ENCODE results near the gene PTPRD. TPM values are rescaled to one million over a fixed set of nuclear protein-coding genes. Genes with fewer than 3 reads are reported as not detected.
"Not testable (repeated sequence)": the region's sequence is repeated elsewhere in the genome, so short reads cannot be mapped to it uniquely, and the experiment has no call there.

Gene PTPRD
- total RNA-seq, 2 experiments from 2014 or later, result 0.10 TPM; not detected in 1

DNA sequence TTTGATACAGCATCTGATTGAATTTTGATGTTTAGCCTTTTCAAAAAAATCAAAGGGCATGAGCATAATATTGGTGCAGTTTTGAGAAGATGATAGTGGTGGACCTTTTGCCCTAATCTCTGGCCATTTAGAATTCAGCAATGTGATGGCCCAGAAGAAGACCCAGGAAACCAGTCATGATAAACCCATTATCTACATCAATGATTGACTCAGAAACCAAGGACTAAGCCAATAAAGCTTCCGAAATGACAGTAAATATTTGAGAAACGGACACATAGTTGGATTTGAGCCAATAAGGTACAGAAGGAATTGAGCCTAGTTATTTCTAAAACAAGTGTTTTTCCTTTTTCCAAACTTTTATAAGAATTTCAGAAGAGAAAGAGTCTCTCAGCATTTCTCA is 1654.4 kb downstream of the PTPRD start:
- intact Hi-C loops (cut with micrococcal nuclease), result no loop called here
- H3K27ac Mint-ChIP-seq, result no peak overlapping the region
- ChIA-PET POLR2A (no interaction called here), CTCF (no interaction called here)
- H3K9me3 Mint-ChIP-seq, result no peaks in the 10 kb centered on the region
- H3K4me1 Mint-ChIP-seq (ENCODE audit: low read depth), result no peaks in the 10 kb centered on the region
- no peak for DNase-seq
- no peaks in the 10 kb centered on the region for H3K27me3 Mint-ChIP-seq
- H3K36me3 Mint-ChIP-seq, result no peaks in the 10 kb centered on the region
- H3K4me3 Mint-ChIP-seq, result no peak overlapping the region

DNA sequence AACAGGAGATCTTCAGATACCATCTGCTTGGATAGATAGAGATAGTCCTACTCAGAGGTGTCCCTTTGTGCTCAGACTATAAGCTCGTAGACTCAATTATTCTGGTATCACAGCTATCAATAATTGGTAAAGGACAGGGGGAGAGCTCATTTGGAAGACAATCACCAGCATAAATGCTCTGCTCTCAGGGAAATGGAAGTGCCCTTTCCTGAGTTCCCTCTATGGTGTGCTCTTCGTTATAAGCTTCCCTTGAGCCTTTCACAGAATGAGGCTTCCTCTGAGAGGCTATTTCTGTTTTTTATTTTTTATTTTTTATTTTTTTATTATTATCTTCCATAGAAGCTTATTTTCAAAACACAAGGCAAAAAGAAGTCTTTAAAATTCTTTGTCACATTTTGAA is 1657.5 kb downstream of the PTPRD start:
- H3K27me3 Mint-ChIP-seq, result no peaks in the 10 kb centered on the region
- DNase-seq, result no peak
- ChIA-PET POLR2A (no interaction called here), CTCF (interaction anchor here (0.6 kb wide), 1 partner anchor 26 kb away, joined by 3 read pairs; no protein-coding TSS in a partner anchor)
- H3K36me3 Mint-ChIP-seq, result no peaks in the 10 kb centered on the region
- intact Hi-C loops (cut with micrococcal nuclease), result no loop called here
- no peak overlapping the region for H3K27ac Mint-ChIP-seq
- no peaks in the 10 kb centered on the region for H3K9me3 Mint-ChIP-seq
- H3K4me1 Mint-ChIP-seq (ENCODE audit: low read depth), result no peaks in the 10 kb centered on the region
- no peak overlapping the region for H3K4me3 Mint-ChIP-seq

DNA sequence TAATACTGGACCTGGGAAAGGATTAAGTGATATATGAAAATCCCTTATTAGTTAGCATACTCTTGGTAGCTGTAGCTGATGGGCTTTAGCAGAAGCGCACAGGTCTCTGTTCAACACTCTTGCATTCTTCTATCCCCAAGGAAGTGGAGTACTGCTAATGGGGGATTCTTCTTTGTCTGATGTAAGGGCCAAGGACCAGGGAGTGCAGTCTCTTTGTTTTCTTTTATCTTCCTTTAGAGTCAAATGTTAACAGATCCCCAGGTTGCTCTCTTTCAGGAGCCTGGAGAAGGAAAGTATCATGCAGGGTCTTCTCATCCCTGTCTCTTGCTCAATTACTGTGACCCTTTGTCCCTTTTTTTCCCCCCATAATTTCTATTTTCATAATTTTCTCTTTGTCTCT is 1666.3 kb downstream of the PTPRD start:
- H3K4me1 Mint-ChIP-seq (ENCODE audit: low read depth), result no peaks in the 10 kb centered on the region
- DNase-seq, result no peak
- ChIA-PET CTCF (no interaction called here), POLR2A (no interaction called here)
- no peak overlapping the region for H3K27ac Mint-ChIP-seq
- no peaks in the 10 kb centered on the region for H3K27me3 Mint-ChIP-seq
- no peaks in the 10 kb centered on the region for H3K9me3 Mint-ChIP-seq
- intact Hi-C loops (cut with micrococcal nuclease), result no loop called here
- H3K36me3 Mint-ChIP-seq, result no peaks in the 10 kb centered on the region
- no peak overlapping the region for H3K4me3 Mint-ChIP-seq

DNA sequence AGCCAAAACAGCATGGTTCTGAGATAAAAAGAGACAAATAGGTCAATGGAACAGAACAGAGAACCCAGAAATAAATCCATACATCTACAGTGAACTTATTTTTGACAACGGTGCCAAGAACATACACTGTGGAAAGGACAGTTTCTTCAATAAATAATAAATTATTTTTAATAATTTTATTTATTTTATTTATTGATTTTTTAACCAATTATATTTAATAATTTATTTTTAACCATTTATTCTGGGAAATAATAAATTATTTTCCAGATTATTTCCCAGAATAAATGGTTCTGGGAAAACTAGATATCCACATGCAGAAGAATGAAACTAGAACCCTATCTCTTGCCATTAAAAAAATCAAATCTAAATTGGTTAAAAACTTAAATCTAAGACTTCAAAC is 1669.4 kb downstream of the PTPRD start:
- Mint-ChIP-seq H3K4me1 (ENCODE audit: low read depth) (no peaks in the 10 kb centered on the region), H3K9me3 (no peaks in the 10 kb centered on the region)
- POLR2A ChIA-PET, result no interaction called here

DNA sequence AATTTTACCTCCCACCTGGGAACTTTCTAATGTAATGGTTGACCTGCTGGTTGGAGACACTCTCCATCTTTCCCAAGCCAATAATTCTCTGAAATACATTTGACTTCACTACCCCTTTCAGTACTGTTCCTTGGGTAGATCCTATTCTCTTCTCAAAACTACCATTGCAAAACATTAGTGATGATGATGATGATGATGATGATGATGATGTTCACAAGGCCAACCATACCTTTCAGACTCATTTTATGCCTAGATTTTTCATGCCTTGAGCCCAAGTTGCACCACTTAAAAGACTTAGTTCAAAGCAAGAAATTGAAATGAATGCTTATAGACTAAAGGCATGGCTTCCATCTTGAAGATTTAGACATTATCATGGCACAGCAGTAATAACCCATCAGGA is 1672.2 kb downstream of the PTPRD start:
- Mint-ChIP-seq H3K27ac (no peak overlapping the region), H3K4me1 (ENCODE audit: low read depth) (no peaks in the 10 kb centered on the region), H3K9me3 (no peaks in the 10 kb centered on the region), H3K4me3 (no peak overlapping the region), H3K27me3 (no peaks in the 10 kb centered on the region), H3K36me3 (no peaks in the 10 kb centered on the region)
- ChIA-PET POLR2A (no interaction called here), CTCF (no interaction called here)
- no peak for DNase-seq
- intact Hi-C loops (cut with micrococcal nuclease), result no loop called here

More for the DNA sequence above, 1669.4 kb downstream of the PTPRD start:
- CTCF ChIA-PET, result no interaction called here
- Mint-ChIP-seq H3K27me3 (no peaks in the 10 kb centered on the region), H3K4me3 (no peak overlapping the region), H3K27ac (no peak overlapping the region), H3K36me3 (no peaks in the 10 kb centered on the region)
- intact Hi-C loops (cut with micrococcal nuclease), result no loop called here
- DNase-seq, result no peak

DNA sequence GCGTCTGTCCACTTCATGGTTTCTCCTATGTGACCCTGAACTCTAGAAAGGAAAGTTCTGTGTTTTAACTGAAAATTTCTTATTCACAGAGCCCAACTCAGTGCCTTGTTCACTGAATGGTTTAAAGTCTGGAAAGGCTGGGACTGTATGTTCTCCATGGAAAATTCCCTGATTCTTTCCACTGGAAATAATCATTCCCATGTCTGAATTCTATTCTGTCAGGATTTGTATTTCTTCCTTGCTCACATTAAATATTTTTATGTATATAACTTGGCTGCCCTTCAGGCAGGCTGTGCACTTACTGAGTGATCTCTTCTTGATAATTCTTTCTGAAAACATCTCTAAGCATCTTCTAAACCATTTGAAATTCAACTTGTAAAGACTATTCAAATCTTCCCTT is 1686.3 kb downstream of the PTPRD start:
- ChIA-PET CTCF (no interaction called here), POLR2A (no interaction called here)
- Mint-ChIP-seq H3K4me1 (ENCODE audit: low read depth) (no peaks in the 10 kb centered on the region), H3K36me3 (no peaks in the 10 kb centered on the region), H3K27me3 (no peaks in the 10 kb centered on the region), H3K4me3 (no peak overlapping the region), H3K27ac (no peak overlapping the region), H3K9me3 (peaks cover 6% of the 10 kb centered on the region)
- intact Hi-C loops (cut with micrococcal nuclease), result no loop called here
- DNase-seq, result no peak

DNA sequence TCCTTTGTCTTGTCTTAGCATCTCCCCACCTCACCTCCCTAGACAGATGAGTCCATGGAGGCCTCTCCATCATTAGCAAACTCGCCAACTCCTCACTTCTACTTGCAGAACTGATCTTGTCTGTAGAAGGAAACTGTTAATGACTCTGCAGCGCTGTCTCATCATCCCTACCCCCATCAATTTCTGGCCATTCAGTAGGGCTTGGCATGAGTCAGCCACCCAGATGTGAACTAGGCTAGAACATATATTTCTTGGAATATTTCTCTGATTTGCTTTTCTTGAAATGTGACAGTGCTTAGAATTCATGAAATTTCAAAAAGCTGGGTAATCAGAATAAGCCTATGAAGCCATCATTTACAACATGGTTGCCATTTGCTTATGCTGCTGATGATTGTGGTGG is 1688.2 kb downstream of the PTPRD start:
- no peaks in the 10 kb centered on the region for H3K4me1 Mint-ChIP-seq (ENCODE audit: low read depth)
- no peaks in the 10 kb centered on the region for H3K36me3 Mint-ChIP-seq
- ChIA-PET CTCF (no interaction called here), POLR2A (no interaction called here)
- H3K9me3 Mint-ChIP-seq, result peaks cover 3% of the 10 kb centered on the region
- H3K27ac Mint-ChIP-seq, result no peak overlapping the region
- intact Hi-C loops (cut with micrococcal nuclease), result no loop called here
- DNase-seq, result no peak
- no peak overlapping the region for H3K4me3 Mint-ChIP-seq
- H3K27me3 Mint-ChIP-seq, result no peaks in the 10 kb centered on the region

DNA sequence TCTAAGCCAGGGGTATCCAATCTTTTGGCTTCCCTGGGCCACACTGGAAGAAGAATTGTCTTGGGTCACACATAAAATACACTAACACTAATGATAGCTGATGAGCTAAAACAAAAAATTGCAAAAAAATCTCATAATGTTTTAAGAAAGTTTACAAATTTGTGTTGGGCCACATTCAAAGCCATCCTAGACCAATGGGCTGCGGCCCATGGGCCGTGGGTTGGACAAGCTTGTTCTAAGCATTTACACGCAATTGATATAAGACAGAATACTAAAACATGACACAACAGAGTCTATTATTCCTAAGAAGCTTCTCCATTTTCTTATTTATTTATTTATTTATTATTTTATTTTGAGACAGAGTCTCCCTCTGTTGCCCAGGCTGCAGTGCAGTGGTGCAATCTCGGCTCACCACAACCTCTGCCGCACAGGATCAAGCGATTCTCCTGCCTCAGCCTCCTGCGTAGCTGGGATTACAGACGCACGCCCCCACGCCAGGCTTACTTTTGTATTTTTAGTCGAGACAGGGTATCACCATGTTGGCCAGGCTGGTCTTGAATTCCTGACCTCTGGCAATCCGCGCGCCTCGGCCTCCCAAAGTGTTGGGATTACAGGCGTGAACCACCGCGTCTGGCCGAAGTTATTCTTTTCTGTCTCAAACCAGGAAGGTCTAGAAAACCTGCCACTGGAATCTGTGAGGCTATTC is 1692.2 kb downstream of the PTPRD start:
- DNase-seq; H3K36me3 Mint-ChIP-seq; POLR2A ChIA-PET; H3K27me3 Mint-ChIP-seq; H3K27ac Mint-ChIP-seq; H3K4me3 Mint-ChIP-seq; intact Hi-C loops (cut with micrococcal nuclease); H3K9me3 Mint-ChIP-seq; CTCF ChIA-PET; H3K4me1 Mint-ChIP-seq (ENCODE audit: low read depth): not testable (repeated sequence)

DNA sequence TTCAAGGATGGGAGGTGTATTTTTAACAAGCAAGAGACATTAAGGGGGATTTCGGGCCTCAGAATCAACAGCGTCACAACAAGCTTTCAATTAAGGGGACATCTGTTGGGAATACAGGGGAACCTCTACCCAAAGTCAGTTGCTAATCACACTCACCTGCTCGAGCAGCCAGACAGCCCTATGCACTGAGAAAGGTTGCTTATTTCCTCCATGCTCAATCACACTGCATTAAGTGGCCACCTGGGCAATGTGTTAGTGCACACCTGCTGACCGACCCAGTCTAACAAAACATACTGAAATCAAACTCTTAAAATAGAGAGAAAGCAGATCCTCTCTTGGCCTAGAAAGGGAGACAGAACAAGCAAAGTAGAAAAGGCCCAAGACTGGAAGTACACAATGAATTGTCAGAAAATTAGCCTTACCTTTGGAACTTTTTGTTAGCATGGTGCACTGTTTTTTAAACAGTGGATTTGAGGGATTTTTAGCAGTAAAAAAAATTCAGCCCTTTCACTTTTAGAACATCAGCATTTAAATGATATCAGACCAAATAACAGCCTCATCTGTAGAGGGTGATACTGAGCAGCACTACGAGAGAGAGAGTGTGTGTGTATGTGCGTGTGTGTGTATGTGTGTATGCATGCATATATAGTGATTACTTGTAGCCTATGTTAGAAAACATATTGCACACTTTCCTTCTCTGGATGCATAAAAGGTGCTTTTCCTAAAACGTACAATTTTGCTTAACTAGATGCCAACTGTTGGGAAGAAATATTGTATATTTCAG is 1694.7 kb downstream of the PTPRD start:
- DNase-seq, result no peak
- H3K9me3 Mint-ChIP-seq, result no peaks in the 10 kb centered on the region
- POLR2A ChIA-PET, result no interaction called here
- no peaks in the 10 kb centered on the region for H3K27me3 Mint-ChIP-seq
- no peak overlapping the region for H3K4me3 Mint-ChIP-seq
- no peaks in the 10 kb centered on the region for H3K36me3 Mint-ChIP-seq
- intact Hi-C loops (cut with micrococcal nuclease), result no loop called here
- no peaks in the 10 kb centered on the region for H3K4me1 Mint-ChIP-seq (ENCODE audit: low read depth)
- CTCF ChIA-PET, result no interaction called here
- H3K27ac Mint-ChIP-seq, result no peak overlapping the region

DNA sequence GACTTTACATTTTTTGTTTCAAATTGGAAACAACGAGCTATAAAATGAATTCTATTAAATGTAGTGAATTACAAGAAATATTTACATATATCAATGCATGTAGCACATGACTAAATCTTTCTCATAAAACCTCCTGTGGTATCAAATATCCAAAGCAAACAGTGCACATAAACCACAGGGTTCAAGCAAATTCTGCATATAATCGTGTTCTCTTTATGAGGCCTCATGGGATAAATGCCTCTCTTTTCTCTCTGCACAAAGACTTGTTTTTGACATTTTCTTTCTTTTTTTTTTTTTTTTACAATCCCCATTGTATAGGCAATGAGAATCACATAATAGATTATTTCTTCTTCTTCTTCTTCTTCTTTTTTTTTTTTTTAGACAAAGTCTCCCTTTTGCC is 1696.0 kb downstream of the PTPRD start:
- H3K9me3 Mint-ChIP-seq, result no peaks in the 10 kb centered on the region
- no peak overlapping the region for H3K27ac Mint-ChIP-seq
- no peak for DNase-seq
- H3K36me3 Mint-ChIP-seq, result no peaks in the 10 kb centered on the region
- H3K4me1 Mint-ChIP-seq (ENCODE audit: low read depth), result no peaks in the 10 kb centered on the region
- CTCF ChIA-PET, result no interaction called here
- POLR2A ChIA-PET, result no interaction called here
- intact Hi-C loops (cut with micrococcal nuclease), result no loop called here
- no peaks in the 10 kb centered on the region for H3K27me3 Mint-ChIP-seq
- H3K4me3 Mint-ChIP-seq, result no peak overlapping the region

DNA sequence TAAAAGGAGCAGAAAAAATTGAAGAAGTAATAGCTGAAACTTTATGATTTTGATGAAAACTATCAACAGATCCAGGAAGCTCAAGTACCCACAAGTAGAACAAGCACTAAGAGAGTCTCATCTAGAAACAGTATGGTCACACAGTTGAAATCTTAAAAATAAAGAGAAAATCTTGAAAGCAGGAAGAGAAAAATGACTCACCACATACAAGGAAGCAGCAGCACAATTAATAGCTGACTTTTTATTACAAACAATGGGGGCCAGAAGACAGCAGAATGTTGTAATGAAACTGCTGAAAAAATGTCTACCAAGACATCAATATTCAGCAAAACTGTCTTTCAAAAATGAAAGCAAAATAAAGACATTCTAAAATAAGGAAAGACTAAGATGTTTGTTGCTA is 1704.9 kb downstream of the PTPRD start:
- no peaks in the 10 kb centered on the region for H3K4me1 Mint-ChIP-seq (ENCODE audit: low read depth)
- POLR2A ChIA-PET, result no interaction called here
- DNase-seq, result no peak
- H3K27ac Mint-ChIP-seq, result no peak overlapping the region
- peaks cover 2% of the 10 kb centered on the region for H3K9me3 Mint-ChIP-seq
- H3K4me3 Mint-ChIP-seq, result no peak overlapping the region
- CTCF ChIA-PET, result no interaction called here
- H3K36me3 Mint-ChIP-seq, result no peaks in the 10 kb centered on the region
- intact Hi-C loops (cut with micrococcal nuclease), result no loop called here
- no peaks in the 10 kb centered on the region for H3K27me3 Mint-ChIP-seq

DNA sequence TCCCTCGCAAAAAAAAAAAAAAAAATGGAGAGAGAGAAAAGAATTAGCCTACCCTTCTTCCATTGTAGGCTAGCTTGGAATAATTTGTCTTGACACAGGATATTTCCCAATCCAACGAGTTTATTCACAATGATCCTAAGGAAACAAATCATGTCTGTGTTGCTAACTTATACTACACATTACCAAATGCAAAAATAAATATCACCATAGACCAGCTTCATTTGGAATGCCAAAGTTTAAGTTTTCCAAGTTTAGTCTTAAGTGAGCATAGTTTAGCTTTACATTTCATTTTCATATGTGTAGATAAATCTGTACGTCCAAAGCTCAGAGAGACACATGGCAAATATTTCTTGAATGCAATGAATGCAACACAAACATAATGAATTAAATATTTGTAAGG is 1707.1 kb downstream of the PTPRD start:
- H3K27me3 Mint-ChIP-seq, result no peaks in the 10 kb centered on the region
- POLR2A ChIA-PET, result no interaction called here
- H3K27ac Mint-ChIP-seq, result no peak overlapping the region
- no peak for DNase-seq
- no peak overlapping the region for H3K4me3 Mint-ChIP-seq
- intact Hi-C loops (cut with micrococcal nuclease), result no loop called here
- no peaks in the 10 kb centered on the region for H3K36me3 Mint-ChIP-seq
- peaks cover 2% of the 10 kb centered on the region for H3K9me3 Mint-ChIP-seq
- CTCF ChIA-PET, result interaction anchor here (1.1 kb wide), 1 partner anchor 97 kb away, joined by 3 read pairs; no protein-coding TSS in a partner anchor
- H3K4me1 Mint-ChIP-seq (ENCODE audit: low read depth), result no peaks in the 10 kb centered on the region
